GM04503 (cell line): Measurements from ENCODE around the gene MFGE8.
"Not testable (repeated sequence)": the region's sequence is repeated elsewhere in the genome, so short reads cannot be mapped to it uniquely, and the experiment has no call there.

Source experiments
- DNase-seq: peaks from one replicate; pipeline ENCODE4 v3.0.0-alpha.2; 2012; ENCODE audit warnings: low read depth

MFGE8 gene

GRCh38 chr15:88913017-88913849 lies at the start of gene MFGE8:
Gene MFGE8 (minus strand): TSS chr15:88913379. CDS start chr15:88913319, 60 bp downstream.
- no peak for DNase-seq

GRCh38 chr15:88959445-88959844 lies 46.3 kb upstream of the MFGE8 start:
- no peak for DNase-seq

GRCh38 chr15:88956906-88957305 lies 43.7 kb upstream of the MFGE8 start:
- no peak for DNase-seq

- DNase-seq: no peak
Observed at GRCh38 chr15:88956263-88956662, 43.1 kb upstream of the MFGE8 start.

GRCh38 chr15:88954431-88955277 lies 41.5 kb upstream of the MFGE8 start:
- no peak for DNase-seq

- no peak for DNase-seq
Observed at GRCh38 chr15:88950600-88951160, 37.5 kb upstream of the MFGE8 start.

GRCh38 chr15:88949734-88950400 lies 36.7 kb upstream of the MFGE8 start:
- no peak for DNase-seq

GRCh38 chr15:88940110-88940675 lies 27.0 kb upstream of the MFGE8 start:
- no peak for DNase-seq

GRCh38 chr15:88939486-88939806 lies 26.3 kb upstream of the MFGE8 start:
- no peak for DNase-seq

- DNase-seq: no peak
Observed at GRCh38 chr15:88938802-88939485, 25.8 kb upstream of the MFGE8 start.

- DNase-seq: not testable (repeated sequence)
Observed at GRCh38 chr15:88934449-88934848, 21.3 kb upstream of the MFGE8 start.

GRCh38 chr15:88932875-88933330 lies 19.7 kb upstream of the MFGE8 start:
- no peak for DNase-seq

- DNase-seq: no peak
Observed at GRCh38 chr15:88932271-88932874, 19.2 kb upstream of the MFGE8 start.

- no peak for DNase-seq
Observed at GRCh38 chr15:88930579-88930978, 17.4 kb upstream of the MFGE8 start.

GRCh38 chr15:88929358-88930098 lies 16.3 kb upstream of the MFGE8 start:
- DNase-seq: not testable (repeated sequence)

GRCh38 chr15:88928192-88928591 lies 15.0 kb upstream of the MFGE8 start:
- DNase-seq: not testable (repeated sequence)

- DNase-seq: not testable (repeated sequence)
Observed at GRCh38 chr15:88925648-88926047, 12.5 kb upstream of the MFGE8 start.

- peak; percentile 61 for DNase-seq
Observed at GRCh38 chr15:88920892-88921435, 7.8 kb upstream of the MFGE8 start.

- DNase-seq: no peak
Observed at GRCh38 chr15:88920186-88920891, 7.2 kb upstream of the MFGE8 start.
